ENCODE measurements around the gene DMD.
"Not testable (repeated sequence)": the region's sequence is repeated elsewhere in the genome, so short reads cannot be mapped to it uniquely, and the experiment has no call there.

The DMD gene

GRCh38 chrX:31661280-31661810 is 1550.0 kb downstream of the DMD start:
- DNase-seq = no peak

GRCh38 chrX:31658360-31658759 is 1553.0 kb downstream of the DMD start:
- no peak for DNase-seq

- no peak for DNase-seq
These were observed 1555.3 kb downstream of the DMD start for GRCh38 chrX:31656013-31656412.

GRCh38 chrX:31653422-31653821 is 1557.9 kb downstream of the DMD start:
- DNase-seq = no peak

GRCh38 chrX:31652650-31653049 is 1558.7 kb downstream of the DMD start:
- no peak for DNase-seq

- no peak for DNase-seq
These were observed 1562.1 kb downstream of the DMD start for GRCh38 chrX:31649201-31649600.

GRCh38 chrX:31633349-31633748 is 1578.0 kb downstream of the DMD start:
- DNase-seq = no peak

- DNase-seq = no peak
These were observed 1582.2 kb downstream of the DMD start for GRCh38 chrX:31629195-31629594.

- no peak for DNase-seq
These were observed 1602.2 kb downstream of the DMD start for GRCh38 chrX:31609130-31609529.

- DNase-seq = no peak
These were observed 1602.7 kb downstream of the DMD start for GRCh38 chrX:31608638-31609037.

GRCh38 chrX:31606771-31607170 is 1604.6 kb downstream of the DMD start:
- no peak for DNase-seq

GRCh38 chrX:31604629-31605221 is 1606.6 kb downstream of the DMD start:
- no peak for DNase-seq

- DNase-seq = no peak
These were observed 1607.8 kb downstream of the DMD start for GRCh38 chrX:31603411-31604120.

GRCh38 chrX:31600823-31601222 is 1610.5 kb downstream of the DMD start:
- no peak for DNase-seq

- no peak for DNase-seq
These were observed 1618.0 kb downstream of the DMD start for GRCh38 chrX:31593353-31593752.

GRCh38 chrX:31591355-31591754 is 1620.0 kb downstream of the DMD start:
- no peak for DNase-seq

GRCh38 chrX:31590581-31591114 is 1620.7 kb downstream of the DMD start:
- no peak for DNase-seq

- DNase-seq = no peak
These were observed 1621.8 kb downstream of the DMD start for GRCh38 chrX:31589503-31589902.

- no peak for DNase-seq
These were observed 1623.0 kb downstream of the DMD start for GRCh38 chrX:31588355-31588754.

- DNase-seq = not testable (repeated sequence)
These were observed 1627.5 kb downstream of the DMD start for GRCh38 chrX:31583892-31584291.

GRCh38 chrX:31580726-31581125 is 1630.6 kb downstream of the DMD start:
- DNase-seq = no peak

GRCh38 chrX:31580227-31580626 is 1631.1 kb downstream of the DMD start:
- DNase-seq = no peak

- DNase-seq = no peak
These were observed 1639.0 kb downstream of the DMD start for GRCh38 chrX:31572360-31572759.

GRCh38 chrX:31570658-31571057 is 1640.7 kb downstream of the DMD start:
- DNase-seq = no peak

Data from NCI-H1436 (cell line).